AG04449 (cell line): Measurements from ENCODE around the gene MEF2B.

Experiments used
- CTCF ChIA-PET: fragments of 350-600 bp; formaldehyde crosslinking; extraction: SDS; loops from one replicate; lab custom pipeline; 2021; ENCODE audit warnings: antibody characterized with exemption; lab: Yijun Ruan, JAX
- POLR2A ChIA-PET: fragments of 400-600, 350-600 bp; formaldehyde crosslinking; extraction: SDS; loops from one replicate; lab custom pipeline; 2020; ENCODE audit warnings: antibody characterized with exemption, inconsistent platforms; lab: Yijun Ruan, JAX
- DNase-seq: peaks from one replicate; pipeline ENCODE4 v3.0.0-alpha.2; 2010; ENCODE audit warnings: low read depth, low spot score
- H3K4me3 ChIP-seq: 2 replicates; pipeline ENCODE4 v1.5.1; 2011; ENCODE audit warnings: low read depth, mild to moderate bottlenecking, control low read depth, low read length
- TF ChIP-seq, protein P1 (sequence below): IDR thresholded peaks from one replicate; pipeline ENCODE4 v1.5.1; 2011; ENCODE audit warnings: mild to moderate bottlenecking, moderate library complexity, low read length, control low read depth, inconsistent platforms; ENCODE audit not compliant: insufficient read depth; ENCODE audit errors: missing control alignments

The MEF2B gene

DNA sequence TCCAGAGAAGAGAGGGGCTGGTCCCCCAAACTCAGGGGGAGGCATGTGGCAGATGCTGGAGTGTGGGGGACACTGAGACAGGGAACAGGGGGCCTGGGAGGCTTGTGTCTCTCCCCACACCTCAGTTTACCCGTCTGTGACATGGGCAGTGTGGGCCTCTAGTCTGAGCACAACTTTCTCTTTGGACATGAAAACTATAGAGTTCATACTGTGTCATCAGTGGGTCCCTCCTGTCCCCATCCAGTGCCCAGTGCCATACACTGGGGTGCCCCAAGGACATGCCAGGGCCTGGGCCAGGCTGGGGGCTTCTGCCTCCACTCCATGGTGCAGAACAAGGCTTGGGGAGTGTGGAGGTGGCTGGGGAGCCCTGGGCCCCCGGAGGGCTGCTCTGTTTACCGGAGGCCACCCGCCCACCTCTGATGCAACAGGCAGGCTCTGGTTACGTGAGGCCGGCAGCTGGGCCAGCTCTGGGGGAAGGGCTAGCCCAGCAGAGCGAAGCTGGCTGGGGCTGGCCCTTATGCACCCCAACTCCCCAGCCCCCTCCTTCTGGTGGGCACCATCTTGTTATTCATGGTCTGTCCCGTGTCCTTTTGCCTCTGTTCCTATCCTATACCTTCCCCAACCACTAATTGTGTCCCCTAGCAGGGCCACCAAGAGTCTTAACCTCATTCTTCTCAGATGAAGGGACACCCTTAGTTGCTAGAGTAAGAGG lies 1.9 kb upstream of the MEF2B start:
- POLR2A ChIA-PET, result no interaction called here
- H3K4me3 ChIP-seq, result no peak overlapping the region
- no peak for DNase-seq
- CTCF ChIA-PET, result interaction anchor here (0.9 to 5.9 kb wide), 4 partner anchors 11 to 119 kb away, joined by 3 to 76 read pairs (median 18); no protein-coding TSS in a partner anchor
- TF ChIP-seq, protein P1, sequence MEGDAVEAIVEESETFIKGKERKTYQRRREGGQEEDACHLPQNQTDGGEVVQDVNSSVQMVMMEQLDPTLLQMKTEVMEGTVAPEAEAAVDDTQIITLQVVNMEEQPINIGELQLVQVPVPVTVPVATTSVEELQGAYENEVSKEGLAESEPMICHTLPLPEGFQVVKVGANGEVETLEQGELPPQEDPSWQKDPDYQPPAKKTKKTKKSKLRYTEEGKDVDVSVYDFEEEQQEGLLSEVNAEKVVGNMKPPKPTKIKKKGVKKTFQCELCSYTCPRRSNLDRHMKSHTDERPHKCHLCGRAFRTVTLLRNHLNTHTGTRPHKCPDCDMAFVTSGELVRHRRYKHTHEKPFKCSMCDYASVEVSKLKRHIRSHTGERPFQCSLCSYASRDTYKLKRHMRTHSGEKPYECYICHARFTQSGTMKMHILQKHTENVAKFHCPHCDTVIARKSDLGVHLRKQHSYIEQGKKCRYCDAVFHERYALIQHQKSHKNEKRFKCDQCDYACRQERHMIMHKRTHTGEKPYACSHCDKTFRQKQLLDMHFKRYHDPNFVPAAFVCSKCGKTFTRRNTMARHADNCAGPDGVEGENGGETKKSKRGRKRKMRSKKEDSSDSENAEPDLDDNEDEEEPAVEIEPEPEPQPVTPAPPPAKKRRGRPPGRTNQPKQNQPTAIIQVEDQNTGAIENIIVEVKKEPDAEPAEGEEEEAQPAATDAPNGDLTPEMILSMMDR, result no peak

DNA sequence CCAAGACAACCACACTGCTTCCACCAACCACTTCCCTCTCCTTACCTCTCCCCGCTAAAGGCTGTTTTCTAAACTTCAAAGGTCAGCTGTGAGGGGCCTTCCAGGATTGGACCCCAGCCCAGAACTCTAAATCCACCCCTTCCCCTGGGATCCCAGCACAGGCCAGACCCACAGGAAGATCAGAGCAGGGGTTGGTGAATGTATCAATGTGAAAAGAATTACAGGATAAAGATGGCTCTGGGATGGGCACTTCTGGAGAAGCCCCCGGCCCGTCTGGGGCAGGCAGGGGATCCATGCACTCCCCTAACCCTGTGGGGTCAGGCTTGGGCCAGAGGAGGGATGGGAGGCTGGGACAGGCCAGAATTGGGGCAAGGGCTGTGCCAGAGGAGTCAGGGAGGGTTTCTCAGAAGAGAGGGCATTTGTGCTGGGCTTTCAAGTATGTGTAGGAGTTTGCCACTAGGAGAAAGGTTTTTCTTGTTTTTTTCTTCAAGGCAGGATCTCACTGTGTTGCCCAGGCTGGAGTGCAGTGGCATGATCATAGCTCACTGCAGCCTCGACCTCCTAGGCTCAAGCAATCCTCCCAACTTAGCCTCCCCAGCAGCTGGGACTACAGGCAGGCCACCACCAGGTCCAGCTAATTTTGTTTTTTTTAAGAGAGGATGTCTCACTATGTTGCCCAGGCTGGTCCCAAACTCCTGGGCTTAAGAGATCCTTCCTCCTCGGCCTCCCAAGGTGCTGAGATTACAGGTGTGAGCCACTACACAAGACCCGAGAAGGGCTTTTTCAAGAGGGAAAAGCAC lies 1.0 kb upstream of the MEF2B start:
- no peak for DNase-seq
- H3K4me3 ChIP-seq, result no peak overlapping the region
- ChIA-PET CTCF (interaction anchor here (0.8 to 1.3 kb wide), 3 partner anchors 10 to 60 kb away, joined by 3 to 4 read pairs (median 3); no protein-coding TSS in a partner anchor), POLR2A (no interaction called here)
- TF ChIP-seq, protein P1, result no peak

DNA sequence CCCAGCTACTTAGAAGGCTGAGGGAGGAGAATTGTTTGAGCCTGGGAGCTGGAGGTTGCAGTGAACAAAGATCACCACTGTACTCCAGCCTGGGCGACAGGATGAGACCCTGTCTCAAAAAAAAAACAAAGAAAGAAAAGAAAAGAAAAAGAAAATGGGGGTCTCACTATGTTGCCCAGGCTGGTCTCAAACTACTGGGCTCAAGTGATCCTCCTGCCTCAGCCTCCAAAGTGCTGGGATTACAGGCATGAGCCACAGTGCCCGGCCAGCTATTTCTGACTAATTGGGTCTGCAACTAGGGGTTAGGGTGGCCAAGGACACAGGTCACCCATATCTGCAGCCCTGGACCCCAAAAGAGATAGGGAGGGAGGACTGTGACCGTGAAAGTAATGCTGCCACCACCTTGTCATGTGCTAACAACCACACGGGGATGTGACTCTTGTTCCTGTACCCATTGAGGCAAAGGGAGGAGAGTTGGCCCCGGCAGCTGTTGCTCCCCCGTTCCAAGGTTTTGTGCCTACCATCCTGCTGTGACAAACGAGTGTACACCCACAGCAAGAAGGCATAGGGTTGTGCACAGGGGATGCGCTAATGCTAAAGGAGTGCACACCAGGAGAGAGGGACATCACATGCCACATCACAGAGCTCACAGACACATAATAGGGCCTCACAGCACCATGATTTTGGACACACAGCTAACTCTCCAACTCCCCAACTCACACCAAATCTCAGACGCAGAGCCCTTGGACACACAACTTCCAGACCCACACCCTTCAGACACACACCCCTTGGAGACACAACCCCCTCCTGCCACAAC lies 619 bp downstream of the MEF2B start:
- ChIA-PET POLR2A (interaction anchor here (0.6 kb wide), 1 partner anchor 14 kb away, joined by 5 read pairs; no protein-coding TSS in a partner anchor), CTCF (interaction anchor here (1.0 to 4.1 kb wide), 4 partner anchors 11 to 23 kb away, joined by 3 to 24 read pairs (median 4); no protein-coding TSS in a partner anchor)
- H3K4me3 ChIP-seq, result no peak overlapping the region; the same call in 1 of the 2 replicates
- DNase-seq, result no peak
- TF ChIP-seq, protein P1, result no peak

DNA sequence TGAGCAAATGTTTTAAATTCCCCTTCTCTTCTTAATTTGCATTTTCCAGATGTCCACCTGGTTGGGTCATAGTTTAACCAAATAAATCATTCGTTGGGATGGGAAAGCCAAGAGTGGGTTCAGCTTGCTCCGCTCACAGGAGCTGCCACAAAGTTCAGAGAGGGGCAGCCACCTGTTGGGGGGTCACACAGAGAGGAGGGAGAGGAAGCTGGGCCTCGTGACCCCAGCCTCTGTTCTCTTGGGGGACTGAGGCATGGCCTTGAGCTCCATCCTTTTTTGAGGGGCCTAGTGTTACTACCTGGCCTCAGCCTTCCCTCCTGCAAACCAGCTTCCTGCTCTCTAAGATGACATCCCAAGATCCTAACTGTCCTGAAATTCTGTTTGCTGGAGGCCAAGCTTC lies 2.5 kb downstream of the MEF2B start:
- DNase-seq, result no peak
- H3K4me3 ChIP-seq, result no peak overlapping the region
- ChIA-PET CTCF (interaction anchor here (1.3 to 4.1 kb wide), 3 partner anchors 7 to 21 kb away, joined by 6 to 24 read pairs (median 8); no protein-coding TSS in a partner anchor), POLR2A (no interaction called here)
- TF ChIP-seq, protein P1, result no peak

DNA sequence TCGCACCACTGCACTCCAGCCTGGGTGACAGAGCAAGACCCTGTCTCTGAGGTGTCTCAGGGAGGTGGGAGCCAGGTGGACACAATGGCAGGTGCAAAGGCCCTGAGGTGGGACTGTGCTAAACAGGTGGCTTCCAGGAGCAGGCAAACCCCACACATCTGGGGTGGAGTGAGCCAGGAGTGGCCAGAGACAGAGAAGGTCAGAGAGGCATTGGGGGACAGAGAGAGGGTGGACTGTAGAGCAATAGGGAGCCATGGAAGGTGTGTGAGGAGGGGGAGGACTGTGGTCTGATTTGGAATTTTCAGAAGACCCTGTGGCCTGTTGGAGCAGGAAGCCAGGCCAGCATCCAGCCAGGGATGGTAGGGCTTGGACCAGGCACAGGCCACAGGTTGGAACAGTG lies 4.7 kb downstream of the MEF2B start:
- ChIA-PET CTCF (interaction anchor here (12.2 kb wide), 1 partner anchor 21 kb away, joined by 182 read pairs; no protein-coding TSS in a partner anchor), POLR2A (no interaction called here)
- H3K4me3 ChIP-seq, result no peak overlapping the region
- TF ChIP-seq, protein P1, result no peak
- DNase-seq, result no peak
